Stimulated activated naive CD8-positive, alpha-beta T cell treated with anti-CD3 and anti-CD28 coated beads, Interleukin-15, amount 100 ng/mL, for 72 hours (primary cell): ENCODE results near the gene RLBP1.

Experiments used
- ATAC-seq: fragments of 150-1000 bp; cut with Tn5 transposase; 2 replicates; pipeline ENCODE4 v1.10.0; 2021; ENCODE audit warnings: mild to moderate bottlenecking, moderate library complexity
- DNase-seq, 2 donors: peaks; one replicate each; pipeline ENCODE4 v3.0.0; 2021 to 2022
- H3K27ac Mint-ChIP-seq, 2 donors: one replicate each; pipeline ENCODE4 v1.8.0; 2022; ENCODE audit warnings: mild to moderate bottlenecking in 2 of 2, mixed read lengths in 2 of 2, moderate library complexity in 2 of 2
- H3K27me3 Mint-ChIP-seq: one replicate; pipeline ENCODE4 v1.8.0; 2022; ENCODE audit warnings: mixed read lengths
- H3K4me1 Mint-ChIP-seq: one replicate; pipeline ENCODE4 v1.8.0; 2022; ENCODE audit warnings: mild to moderate bottlenecking, mixed read lengths
- H3K4me3 Mint-ChIP-seq, 2 donors: one replicate each; pipeline ENCODE4 v1.8.0; 2022; ENCODE audit warnings: mild to moderate bottlenecking in 2 of 2, mixed read lengths in 2 of 2, moderate library complexity in 1 of 2
- H3K9me3 Mint-ChIP-seq, 2 donors: one replicate each; pipeline ENCODE4 v1.8.0; 2022; ENCODE audit warnings: mixed read lengths in 2 of 2

Gene RLBP1

GRCh38 chr15:89196994-89197393 is 24.4 kb downstream of the RLBP1 start:
- peak; percentile 58 to 70 for DNase-seq
- no peaks in the 10 kb centered on the region for H3K9me3 Mint-ChIP-seq
- peak overlapping the region; percentile 68 to 89 for H3K27ac Mint-ChIP-seq
- peaks cover 17% of the 10 kb centered on the region for H3K4me1 Mint-ChIP-seq
- peak overlapping the region; percentile 25 to 42 for H3K4me3 Mint-ChIP-seq
- ATAC-seq = peak; percentile 93
- H3K27me3 Mint-ChIP-seq = no peaks in the 10 kb centered on the region

- DNase-seq (no peak), ATAC-seq (no peak)
- Mint-ChIP-seq H3K9me3 (no peaks in the 10 kb centered on the region), H3K4me3 (no peak overlapping the region), H3K27me3 (no peaks in the 10 kb centered on the region), H3K27ac (no peak overlapping the region), H3K4me1 (peaks cover 17% of the 10 kb centered on the region)
Observed at GRCh38 chr15:89196241-89196640, 25.1 kb downstream of the RLBP1 start.

GRCh38 chr15:89195836-89196235 is 25.5 kb downstream of the RLBP1 start:
- no peak overlapping the region for H3K4me3 Mint-ChIP-seq
- no peak overlapping the region for H3K27ac Mint-ChIP-seq
- H3K9me3 Mint-ChIP-seq = no peaks in the 10 kb centered on the region
- ATAC-seq (no peak), DNase-seq (no peak)
- peaks cover 17% of the 10 kb centered on the region for H3K4me1 Mint-ChIP-seq
- no peaks in the 10 kb centered on the region for H3K27me3 Mint-ChIP-seq

GRCh38 chr15:89194608-89195007 is 26.8 kb downstream of the RLBP1 start:
- DNase-seq = no peak
- H3K4me3 Mint-ChIP-seq = no peak overlapping the region
- ATAC-seq = no peak
- no peak overlapping the region for H3K27ac Mint-ChIP-seq
- peaks cover 17% of the 10 kb centered on the region for H3K4me1 Mint-ChIP-seq
- no peaks in the 10 kb centered on the region for H3K9me3 Mint-ChIP-seq
- no peaks in the 10 kb centered on the region for H3K27me3 Mint-ChIP-seq

- Mint-ChIP-seq H3K9me3 (no peaks in the 10 kb centered on the region), H3K4me1 (peaks cover 17% of the 10 kb centered on the region), H3K4me3 (no peak overlapping the region), H3K27ac (no peak overlapping the region), H3K27me3 (no peaks in the 10 kb centered on the region)
- no peak for DNase-seq
- no peak for ATAC-seq
Observed at GRCh38 chr15:89192766-89193165, 28.6 kb downstream of the RLBP1 start.

- H3K27ac Mint-ChIP-seq = peak overlapping the region in 1 of 2 donors; percentile 61
- no peaks in the 10 kb centered on the region for H3K27me3 Mint-ChIP-seq
- DNase-seq = no peak
- H3K9me3 Mint-ChIP-seq = no peaks in the 10 kb centered on the region
- no peak overlapping the region for H3K4me3 Mint-ChIP-seq
- no peak for ATAC-seq
- peaks cover 11% of the 10 kb centered on the region for H3K4me1 Mint-ChIP-seq
Observed at GRCh38 chr15:89192136-89192535, 29.2 kb downstream of the RLBP1 start.

- Mint-ChIP-seq H3K27me3 (no peaks in the 10 kb centered on the region), H3K9me3 (no peaks in the 10 kb centered on the region), H3K4me3 (no peak overlapping the region), H3K4me1 (no peaks in the 10 kb centered on the region), H3K27ac (peak overlapping the region in 1 of 2 donors; percentile 42)
- no peak for DNase-seq
- ATAC-seq = no peak
Observed at GRCh38 chr15:89187986-89188514, 33.3 kb downstream of the RLBP1 start.

GRCh38 chr15:89187301-89187985 is 33.9 kb downstream of the RLBP1 start:
- Mint-ChIP-seq H3K27ac (peak overlapping the region in 1 of 2 donors; percentile 42), H3K4me1 (no peaks in the 10 kb centered on the region), H3K4me3 (no peak overlapping the region)

GRCh38 chr15:89186803-89187202 is 34.6 kb downstream of the RLBP1 start:
- Mint-ChIP-seq H3K4me3 (no peak overlapping the region), H3K9me3 (no peaks in the 10 kb centered on the region), H3K4me1 (peaks cover 6% of the 10 kb centered on the region), H3K27ac (no peak overlapping the region), H3K27me3 (no peaks in the 10 kb centered on the region)
- ATAC-seq (no peak), DNase-seq (no peak)

More at GRCh38 chr15:89187301-89187985, 33.9 kb downstream of the RLBP1 start:
- no peaks in the 10 kb centered on the region for H3K27me3 Mint-ChIP-seq
- DNase-seq (no peak), ATAC-seq (no peak)
- no peaks in the 10 kb centered on the region for H3K9me3 Mint-ChIP-seq

GRCh38 chr15:89184886-89185526 is 36.4 kb downstream of the RLBP1 start:
- DNase-seq (no peak), ATAC-seq (no peak)
- peaks cover 21% of the 10 kb centered on the region for H3K4me1 Mint-ChIP-seq
- no peaks in the 10 kb centered on the region for H3K27me3 Mint-ChIP-seq
- H3K4me3 Mint-ChIP-seq = no peak overlapping the region
- H3K9me3 Mint-ChIP-seq = no peaks in the 10 kb centered on the region
- H3K27ac Mint-ChIP-seq = peak overlapping the region; percentile 72 to 80

- H3K4me3 Mint-ChIP-seq = no peak overlapping the region
- no peak for ATAC-seq
Observed at GRCh38 chr15:89184357-89184756, 37.0 kb downstream of the RLBP1 start.

GRCh38 chr15:89179966-89180875 is 41.2 kb downstream of the RLBP1 start:
- DNase-seq = peak; percentile 47 to 87
- Mint-ChIP-seq H3K4me3 (peak overlapping the region; percentile 58), H3K4me1 (peaks cover 48% of the 10 kb centered on the region), H3K9me3 (no peaks in the 10 kb centered on the region), H3K27me3 (no peaks in the 10 kb centered on the region), H3K27ac (peak overlapping the region; percentile 93 to 94)
- ATAC-seq = peak; percentile 97

More at GRCh38 chr15:89184357-89184756, 37.0 kb downstream of the RLBP1 start:
- no peaks in the 10 kb centered on the region for H3K9me3 Mint-ChIP-seq
- no peaks in the 10 kb centered on the region for H3K27me3 Mint-ChIP-seq
- peaks cover 27% of the 10 kb centered on the region for H3K4me1 Mint-ChIP-seq
- DNase-seq = no peak
- peak overlapping the region; percentile 5 to 72 for H3K27ac Mint-ChIP-seq

GRCh38 chr15:89178307-89178977 is 42.9 kb downstream of the RLBP1 start:
- H3K4me1 Mint-ChIP-seq = peaks cover 48% of the 10 kb centered on the region
- H3K4me3 Mint-ChIP-seq = no peak overlapping the region
- no peaks in the 10 kb centered on the region for H3K9me3 Mint-ChIP-seq
- H3K27ac Mint-ChIP-seq = peak overlapping the region; percentile 84 to 95
- DNase-seq (no peak), ATAC-seq (no peak)
- H3K27me3 Mint-ChIP-seq = no peaks in the 10 kb centered on the region

GRCh38 chr15:89177633-89178306 is 43.6 kb downstream of the RLBP1 start:
- H3K4me3 Mint-ChIP-seq = no peak overlapping the region
- ATAC-seq (peak; percentile 26), DNase-seq (peak; percentile 56 to 74)
- peaks cover 48% of the 10 kb centered on the region for H3K4me1 Mint-ChIP-seq
- no peaks in the 10 kb centered on the region for H3K9me3 Mint-ChIP-seq
- peak overlapping the region; percentile 24 to 61 for H3K27ac Mint-ChIP-seq
- no peaks in the 10 kb centered on the region for H3K27me3 Mint-ChIP-seq
